Jurkat, Clone E6-1 (cell line): ENCODE results near the gene CEND1.

Experiments used
- DNase-seq: peaks from one replicate; pipeline ENCODE4 v3.0.0-alpha.2; 2011; ENCODE audit warnings: low read depth, low spot score
- H3K4me3 ChIP-seq: 2 replicates; pipeline ENCODE4 v1.5.1; 2011; ENCODE audit warnings: mild to moderate bottlenecking, low read length, control low read depth, moderate library complexity

The CEND1 gene

GRCh38 chr11:815675-816432 is 26.0 kb upstream of the CEND1 start:
- H3K4me3 ChIP-seq, result no peak overlapping the region
- DNase-seq, result no peak

- DNase-seq, result no peak
Measured at GRCh38 chr11:813456-814096, 23.7 kb upstream of the CEND1 start.

GRCh38 chr11:813072-813455 is 23.2 kb upstream of the CEND1 start:
- DNase-seq, result no peak
- H3K4me3 ChIP-seq, result no peak overlapping the region

More at GRCh38 chr11:813456-814096, 23.7 kb upstream of the CEND1 start:
- H3K4me3 ChIP-seq, result no peak overlapping the region

GRCh38 chr11:812390-812789 is 22.5 kb upstream of the CEND1 start:
- no peak for DNase-seq
- no peak overlapping the region for H3K4me3 ChIP-seq

- peak overlapping the region; percentile 99 for H3K4me3 ChIP-seq
- no peak for DNase-seq
Measured at GRCh38 chr11:811446-812245, 21.8 kb upstream of the CEND1 start.

GRCh38 chr11:810040-810567 is 20.2 kb upstream of the CEND1 start:
- peak overlapping the region; percentile 99 for H3K4me3 ChIP-seq
- DNase-seq, result no peak

- DNase-seq, result peak; percentile 96
- peak within 1 kb of the TSS; percentile 99 for H3K4me3 ChIP-seq
Measured at GRCh38 chr11:809287-810039, 19.6 kb upstream of the CEND1 start, which contains the start of gene RPLP2. TSS of gene RPLP2 (plus strand) at chr11:809967. CDS start at chr11:810235, 268 bp downstream.

- H3K4me3 ChIP-seq, result peak overlapping the region; percentile 99
- DNase-seq, result no peak
Measured at GRCh38 chr11:808427-809286, 18.8 kb upstream of the CEND1 start.

- DNase-seq, result no peak
- H3K4me3 ChIP-seq, result peak overlapping the region; percentile 75
Measured at GRCh38 chr11:804599-804964, 14.7 kb upstream of the CEND1 start.

GRCh38 chr11:803770-804598 is 14.1 kb upstream of the CEND1 start:
- no peak for DNase-seq

GRCh38 chr11:803467-803742 is 13.5 kb upstream of the CEND1 start:
- DNase-seq, result no peak
- H3K4me3 ChIP-seq, result no peak overlapping the region

More at GRCh38 chr11:803770-804598, 14.1 kb upstream of the CEND1 start:
- peak overlapping the region; percentile 75 for H3K4me3 ChIP-seq

GRCh38 chr11:802693-803466 is 13.0 kb upstream of the CEND1 start:
- DNase-seq, result no peak
- no peak overlapping the region for H3K4me3 ChIP-seq

GRCh38 chr11:802018-802617 is 12.2 kb upstream of the CEND1 start:
- no peak overlapping the region for H3K4me3 ChIP-seq
- no peak for DNase-seq

- no peak overlapping the region for H3K4me3 ChIP-seq
- no peak for DNase-seq
Measured at GRCh38 chr11:801097-801780, 11.3 kb upstream of the CEND1 start.

GRCh38 chr11:800473-800872 is 10.6 kb upstream of the CEND1 start:
- H3K4me3 ChIP-seq, result no peak overlapping the region
- no peak for DNase-seq
